ENCODE results near the gene LARP4B.
"Not testable (repeated sequence)": the region's sequence is repeated elsewhere in the genome, so short reads cannot be mapped to it uniquely, and the experiment has no call there.

LARP4B gene

DNA sequence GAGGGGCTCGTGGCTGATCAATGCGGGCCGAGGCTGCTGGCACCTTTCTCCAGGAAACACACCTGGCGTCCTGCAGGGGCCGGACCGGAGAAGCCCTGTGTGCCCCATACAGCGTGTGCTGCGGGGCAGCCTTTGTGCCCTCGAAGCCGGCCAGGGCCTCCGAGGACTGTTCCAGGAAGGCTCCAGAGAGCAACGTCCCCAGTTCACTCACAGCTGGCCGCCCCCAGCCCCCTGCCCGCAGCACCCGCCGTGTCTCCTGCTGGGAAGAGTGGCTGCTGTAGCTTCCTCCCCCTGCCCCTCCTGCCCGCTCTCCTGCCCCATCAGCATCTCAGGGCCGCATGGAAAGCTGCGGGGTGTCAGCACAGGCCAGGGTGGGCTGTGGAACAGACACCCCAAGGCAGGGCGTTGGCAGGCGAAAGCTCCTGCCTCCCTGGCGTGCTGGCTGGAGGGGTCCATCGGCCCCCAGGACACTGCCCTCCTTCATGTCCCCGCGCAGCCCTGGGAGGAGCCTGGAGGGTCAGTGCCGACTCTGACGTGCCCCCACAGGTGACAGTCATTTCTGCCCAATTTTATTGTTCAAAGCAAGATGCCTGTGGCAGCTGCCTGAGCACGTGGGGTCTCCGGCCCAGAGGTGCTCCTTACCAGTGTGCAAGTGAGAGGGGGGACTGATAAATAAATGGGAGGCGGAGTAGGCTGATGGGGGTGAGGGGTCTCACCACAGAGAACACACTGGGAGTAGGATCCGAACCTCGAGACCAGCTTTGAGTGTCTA, 146.2 kb downstream of the LARP4B start:
- no peak for DNase-seq

- DNase-seq = no peak
Measured at GRCh38 chr10:784403-785088, 147.0 kb downstream of the LARP4B start.

DNA sequence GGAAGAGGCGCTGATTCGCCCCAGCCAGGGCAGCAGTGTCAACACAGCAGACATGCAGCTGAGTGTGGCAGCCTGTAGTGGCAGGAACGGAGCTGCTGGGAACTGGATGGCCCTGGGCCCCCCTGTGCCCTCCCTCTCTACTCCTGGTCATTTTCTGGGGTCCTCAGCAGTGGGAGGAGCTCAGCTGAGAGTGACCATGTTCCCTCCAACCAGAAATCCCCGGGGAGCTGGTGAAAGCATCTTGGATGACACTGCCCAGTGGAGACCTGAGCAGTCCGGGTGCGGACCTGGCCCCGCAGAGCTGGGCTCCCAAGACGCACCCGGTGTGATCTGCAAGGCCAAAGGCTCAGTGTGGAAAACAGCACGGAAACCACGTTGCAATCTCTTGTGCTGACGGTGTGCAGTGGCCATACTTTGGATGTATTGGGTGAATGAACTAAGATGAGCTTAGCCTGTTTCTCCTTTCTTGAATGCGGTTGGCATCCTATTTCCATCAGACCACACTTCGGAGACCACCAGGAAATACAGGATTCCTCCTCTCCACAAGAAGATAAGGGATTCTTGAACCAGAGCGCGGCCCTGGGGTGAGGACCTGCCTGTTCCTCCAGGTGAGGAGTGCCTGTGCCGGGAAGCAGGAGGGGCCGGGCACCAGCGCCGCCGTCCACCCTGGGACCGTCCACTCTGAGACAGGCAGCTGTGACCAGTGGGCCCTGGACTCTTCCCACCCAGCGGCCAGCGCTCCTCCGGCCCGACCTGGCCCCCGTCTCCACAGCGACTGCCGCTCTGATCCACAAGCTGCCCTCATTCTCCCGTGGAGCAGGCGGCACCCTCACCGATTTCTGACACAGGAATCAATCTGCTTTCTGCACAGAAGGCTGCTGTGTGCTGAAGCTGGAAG, 148.5 kb downstream of the LARP4B start:
- DNase-seq = no peak

DNA sequence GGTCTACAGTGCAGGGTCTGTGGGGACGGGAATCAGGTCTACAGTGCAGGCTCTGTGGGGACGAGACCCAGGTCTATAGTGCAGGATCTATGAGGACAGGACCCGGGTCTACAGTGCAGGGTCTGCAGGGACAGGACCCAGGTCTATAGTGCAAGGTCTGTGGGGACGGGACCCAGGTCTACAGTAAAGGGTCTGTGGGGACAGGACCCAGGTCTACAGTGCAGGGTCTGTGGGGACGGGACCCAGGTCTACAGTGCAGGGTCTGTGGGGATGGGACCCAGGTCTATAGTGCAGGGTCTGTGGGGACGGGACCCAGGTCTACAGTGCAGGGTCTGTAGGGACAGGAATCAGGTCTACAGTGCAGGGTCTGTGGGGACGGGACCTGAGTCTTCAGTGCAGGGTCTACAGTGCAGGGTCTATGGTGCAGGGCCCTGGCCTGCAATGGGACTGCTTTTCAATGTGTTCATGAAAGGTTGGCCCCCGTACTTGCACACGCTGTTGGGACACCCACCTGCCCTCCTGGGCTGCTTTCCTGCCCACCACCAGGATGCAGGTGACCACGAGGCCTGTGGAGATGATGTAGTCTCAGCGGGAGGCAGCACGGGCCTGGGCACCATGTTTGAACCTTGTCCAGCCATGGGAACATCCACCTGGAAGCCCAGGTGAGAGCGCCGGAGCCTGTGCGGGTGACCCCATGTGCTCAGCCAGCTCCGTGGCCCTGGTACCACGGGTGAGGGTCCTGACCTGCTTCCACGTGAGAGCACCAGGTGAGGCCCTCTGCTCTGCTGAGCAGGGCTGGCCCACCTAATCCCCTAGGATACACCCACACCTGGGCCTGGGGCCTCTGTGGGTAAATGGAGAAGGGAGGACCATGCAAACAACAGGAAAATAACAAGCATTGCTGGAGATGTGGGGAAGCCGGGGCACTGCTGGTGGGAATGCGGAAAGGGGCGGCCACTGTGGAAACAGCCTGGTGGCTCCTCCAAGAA, 150.7 kb downstream of the LARP4B start:
- no peak for DNase-seq

DNA sequence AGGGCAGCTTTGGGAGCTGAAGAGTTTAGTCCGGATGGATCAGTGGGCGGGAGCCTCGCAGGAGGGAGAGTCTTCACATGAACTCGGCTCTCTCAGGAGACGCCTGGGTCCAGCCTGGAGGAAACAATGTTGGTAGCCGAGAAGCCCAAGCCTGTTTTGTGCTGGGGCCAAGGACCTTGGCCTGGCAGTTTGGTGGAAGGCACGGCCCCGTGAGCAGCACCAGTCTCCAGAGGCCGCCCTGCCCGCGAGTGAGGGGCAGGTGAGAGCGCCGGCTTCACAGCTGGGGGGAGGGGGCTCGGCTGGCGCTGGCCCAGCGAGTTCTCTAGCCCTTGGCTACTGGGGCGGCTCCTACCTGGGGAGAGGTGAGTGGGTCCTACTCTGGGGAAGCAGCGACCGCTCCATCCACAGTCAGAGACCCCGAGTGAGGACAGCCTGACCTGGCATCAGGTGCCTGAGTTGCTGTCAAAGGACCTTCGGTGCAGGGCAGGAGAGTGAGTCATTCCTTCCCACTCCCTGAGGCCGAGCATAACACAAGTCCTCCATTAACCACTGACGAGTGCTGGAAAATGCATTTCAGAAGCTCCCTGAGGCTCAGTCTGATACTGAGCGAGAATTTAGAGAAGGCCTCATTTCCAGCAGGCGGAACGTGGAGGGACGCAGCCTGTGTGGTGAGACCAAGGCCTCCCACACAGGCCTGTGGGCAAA, 152.7 kb downstream of the LARP4B start:
- DNase-seq = no peak

DNA sequence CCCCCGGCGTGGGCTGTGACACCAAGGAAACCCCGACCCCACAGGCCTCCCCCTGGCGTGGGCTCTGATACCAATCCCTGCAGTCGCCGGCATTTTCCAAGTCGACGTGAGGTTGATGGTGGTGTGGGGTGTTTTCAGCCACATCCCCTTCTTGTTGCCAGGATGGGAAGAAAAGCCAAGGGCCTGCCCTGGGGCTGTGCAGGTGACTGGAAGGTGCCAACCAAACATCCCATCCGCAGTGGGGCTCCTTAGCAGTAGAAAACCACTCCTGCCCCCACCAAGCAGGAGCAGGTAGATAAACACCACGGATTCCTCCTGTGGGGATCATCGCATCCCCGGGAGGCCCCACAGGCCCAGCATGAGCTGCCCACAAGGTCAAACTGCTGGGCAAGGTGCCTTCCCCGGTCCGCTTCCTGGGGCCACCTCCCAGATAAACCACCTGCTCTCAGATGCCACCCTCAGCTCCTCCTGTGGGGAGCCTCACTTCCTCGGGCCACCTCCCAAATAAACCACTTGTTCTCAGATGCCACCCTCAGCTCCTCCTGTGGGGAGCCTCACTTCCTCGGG, 153.5 kb downstream of the LARP4B start:
- no peak for DNase-seq

- DNase-seq = no peak
Measured at GRCh38 chr10:776772-777171, 154.7 kb downstream of the LARP4B start.

DNA sequence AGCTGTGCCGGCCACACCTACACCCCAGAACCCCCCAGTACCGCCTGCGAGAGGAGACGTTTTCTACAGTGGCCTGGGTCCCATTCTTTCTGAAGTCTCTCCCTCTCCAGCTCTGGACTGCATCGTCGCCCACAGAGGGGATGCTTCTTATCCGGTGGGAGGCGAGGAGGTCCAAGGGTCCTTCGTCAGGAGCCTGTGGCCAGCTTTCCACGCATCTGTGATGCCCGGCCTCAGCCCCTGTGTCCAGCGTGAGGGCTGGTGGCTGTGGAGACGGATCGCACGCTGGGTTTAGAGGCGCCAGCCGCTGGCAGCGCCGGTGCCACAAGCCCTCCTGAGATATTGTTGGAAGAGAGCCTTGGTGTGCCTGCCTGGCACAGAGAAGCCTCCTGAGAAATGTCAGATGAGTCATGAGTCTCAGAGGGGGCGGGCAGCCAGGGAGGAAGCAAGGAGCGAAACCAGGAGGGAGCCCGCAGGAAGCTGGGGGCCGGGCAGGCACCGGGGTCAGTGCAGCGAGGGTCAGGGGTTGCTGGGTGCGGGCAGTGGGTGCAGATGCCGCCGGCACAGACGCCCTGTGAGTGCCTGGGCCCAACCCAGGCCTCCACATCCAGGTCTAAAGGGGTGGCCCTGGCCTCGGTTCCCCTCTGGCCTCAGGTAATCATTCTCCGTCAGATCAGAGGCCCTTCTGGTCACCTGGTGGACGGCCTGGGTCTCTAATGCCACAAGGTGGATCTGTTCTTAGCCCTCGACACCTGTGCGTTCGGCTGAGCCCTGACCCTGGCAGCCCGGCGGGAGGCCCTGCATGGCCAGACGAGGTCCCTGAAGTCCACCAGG, 156.0 kb downstream of the LARP4B start:
- DNase-seq = no peak

GRCh38 chr10:774661-775244, 156.8 kb downstream of the LARP4B start:
- DNase-seq = no peak

GRCh38 chr10:774223-774622, 157.3 kb downstream of the LARP4B start:
- DNase-seq = no peak

DNA sequence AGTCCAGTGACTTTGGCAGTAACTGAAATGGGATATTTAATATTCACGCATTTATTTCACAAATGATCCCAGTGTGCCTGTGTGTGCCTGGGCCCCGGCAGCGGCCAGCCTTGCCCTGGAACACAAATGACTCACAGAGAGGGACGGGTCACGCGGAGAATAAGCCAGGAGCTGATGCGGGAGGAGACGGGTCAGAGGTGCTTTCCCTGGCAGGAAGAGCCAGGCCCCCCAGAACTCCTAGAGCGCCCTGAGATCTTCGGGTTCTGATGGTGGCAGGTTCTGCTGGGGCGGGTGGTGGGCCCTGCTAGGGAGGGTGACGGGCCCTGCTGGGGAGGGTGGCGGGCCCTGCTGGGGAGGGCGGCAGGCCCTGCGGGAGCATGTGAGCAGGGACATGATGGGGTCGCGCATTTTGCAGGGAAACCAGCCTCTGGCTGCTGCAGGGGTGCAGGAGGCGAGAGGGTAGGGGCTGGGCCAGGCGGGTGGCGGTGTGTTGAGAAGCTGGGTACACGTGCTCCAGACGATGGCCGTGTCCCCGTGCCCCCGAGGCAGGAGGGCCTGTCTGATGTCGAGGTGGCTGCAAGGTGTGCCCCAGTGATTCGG, 157.8 kb downstream of the LARP4B start:
- no peak for DNase-seq

DNA sequence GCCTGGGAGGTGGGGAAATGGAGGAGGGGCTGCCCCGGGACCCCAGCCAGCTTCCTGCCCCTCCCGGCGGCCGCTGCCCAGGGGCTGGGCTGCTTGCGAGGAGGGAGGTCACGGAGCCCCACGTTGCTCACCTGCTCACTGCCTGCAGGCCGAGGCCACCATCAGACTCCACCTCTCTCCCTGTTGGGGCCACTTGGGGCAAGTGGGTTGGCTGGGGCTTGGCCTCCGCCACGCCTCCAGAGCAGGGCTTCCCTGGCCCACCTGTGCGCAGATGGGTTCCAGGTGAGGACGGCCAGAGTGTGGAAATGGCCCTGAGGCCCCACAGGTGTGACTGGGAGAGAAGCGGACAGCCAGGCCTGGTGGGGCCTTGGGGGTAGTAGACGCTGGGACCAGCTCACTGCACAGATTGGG, 159.3 kb downstream of the LARP4B start:
- DNase-seq = no peak

- DNase-seq = no peak
Measured at GRCh38 chr10:771647-772046, 159.9 kb downstream of the LARP4B start.

DNA sequence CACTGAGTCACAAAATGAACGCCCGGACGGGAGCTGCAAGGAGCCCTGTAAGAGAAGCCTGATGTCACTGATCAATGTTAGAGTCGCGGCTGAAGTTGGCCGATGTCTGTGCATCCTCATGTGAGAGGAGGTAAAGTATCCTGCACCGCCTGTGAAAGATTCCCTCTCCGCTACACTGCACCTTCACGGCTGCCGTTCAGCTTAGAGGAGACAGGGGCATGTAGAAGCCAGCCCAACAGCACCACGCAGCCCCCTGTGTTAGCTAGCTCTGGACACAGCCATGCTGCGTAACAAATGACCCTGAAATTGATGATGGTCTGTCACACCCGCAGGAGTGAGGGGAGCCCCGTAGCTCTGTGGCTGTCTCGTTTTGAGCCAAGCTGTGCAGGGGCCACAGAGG, 160.5 kb downstream of the LARP4B start:
- DNase-seq = no peak

- not testable (repeated sequence) for DNase-seq
Measured at GRCh38 chr10:770048-770712, 161.3 kb downstream of the LARP4B start.

DNA sequence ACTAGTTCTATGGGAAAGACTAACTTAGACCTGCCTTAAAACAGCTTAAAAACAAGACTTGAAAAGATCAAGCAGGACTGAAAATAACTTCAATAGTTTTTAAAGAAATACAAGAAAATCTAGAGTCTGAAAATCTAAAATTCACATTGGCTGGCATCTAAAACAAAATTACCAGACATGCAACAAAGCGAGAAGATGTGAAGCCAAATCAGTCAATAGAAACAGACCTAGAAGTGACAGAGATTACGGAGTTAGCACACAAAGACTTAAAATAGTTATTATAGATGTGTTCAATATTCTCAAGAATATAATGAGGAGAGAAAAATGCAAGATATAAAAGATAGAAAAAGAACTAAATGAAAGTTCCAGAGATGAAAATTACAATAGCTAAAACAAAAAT, 163.7 kb downstream of the LARP4B start:
- DNase-seq = no peak

DNA sequence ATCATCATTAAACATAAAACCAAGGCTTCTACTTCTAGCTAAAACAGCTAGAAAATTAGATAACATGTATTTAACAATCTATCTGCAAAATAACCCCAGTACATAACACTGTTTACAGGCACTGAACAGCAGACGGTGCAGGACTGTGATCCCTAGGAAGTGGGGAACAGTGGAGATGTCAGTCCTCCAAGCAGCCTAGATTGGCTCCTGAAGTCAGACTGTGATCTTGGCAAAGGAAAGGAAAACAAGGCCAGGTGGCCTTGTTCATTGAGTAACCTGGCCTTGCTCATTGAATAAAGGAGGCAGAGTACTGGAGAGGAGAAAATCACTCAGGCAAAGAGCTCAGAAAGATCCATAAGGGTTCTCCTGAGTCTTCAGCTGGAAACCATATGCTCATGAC, 164.3 kb downstream of the LARP4B start:
- DNase-seq = no peak

DNA sequence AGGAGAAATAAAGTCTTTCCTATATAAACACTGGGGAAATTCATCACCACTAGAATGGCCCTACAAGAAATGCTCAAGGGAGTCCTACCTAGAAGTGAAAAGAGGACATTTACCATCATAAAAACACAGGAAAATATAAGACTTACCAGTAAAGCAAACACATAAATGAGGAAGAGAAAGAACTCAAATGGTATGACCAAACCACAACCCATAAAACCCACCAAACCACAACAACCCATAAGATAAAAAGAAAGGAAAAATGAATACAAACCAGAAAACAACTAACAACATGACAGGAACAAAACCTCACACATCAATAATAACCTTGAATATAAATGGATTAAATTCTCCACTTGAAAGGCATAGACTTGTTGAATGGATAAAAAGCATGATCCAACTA, 170.1 kb downstream of the LARP4B start:
- no peak for DNase-seq

- no peak for DNase-seq
Measured at GRCh38 chr10:760622-761021, 170.9 kb downstream of the LARP4B start.
